Naive thymus-derived CD8-positive, alpha-beta T cell (primary cell): ENCODE measurements around the gene ANAPC13. TPM values are rescaled to one million over a fixed set of nuclear protein-coding genes. Genes with fewer than 3 reads are reported as not detected.
A peak's percentile ranks its signal among the peaks of the same experiment; 100 is the strongest.

ENCODE experiments used
- ATAC-seq, 2 donors: fragments of 150-1000 bp; cut with Tn5 transposase in 1 of 2; sonication (Bioruptor Pico), chemical (Tn5 transposase) in 1 of 2; 1 replicate in 1 of 2; 2 replicates in 1 of 2; pipeline ENCODE4 v1.10.0; 2021; ENCODE audit warnings: mild to moderate bottlenecking in 2 of 2, moderate library complexity in 2 of 2
- POLR2A ChIA-PET: fragments of 350-600 bp; sonication (Branson Sonifier 250); formaldehyde crosslinking; loops from one replicate; lab custom pipeline; 2021; ENCODE audit warnings: antibody characterized with exemption; lab: Charles Lee
- DNase-seq, 10 donors: peaks; one replicate each; pipeline versions ENCODE4 v3.0.0 to v3.0.0-alpha.2; 2020 to 2022
- H3K27ac Mint-ChIP-seq, 10 donors: one replicate each; pipeline ENCODE4 v1.8.0; 2020 to 2022; ENCODE audit warnings: mild to moderate bottlenecking in 10 of 10, mixed read lengths in 10 of 10, moderate library complexity in 4 of 10, inconsistent platforms in 1 of 10
- H3K27me3 Mint-ChIP-seq, 5 donors: one replicate each; pipeline ENCODE4 v1.8.0; 2021 to 2022; ENCODE audit warnings: mixed read lengths in 5 of 5
- H3K36me3 Mint-ChIP-seq, 3 donors: one replicate each; pipeline ENCODE4 v1.8.0; 2020 to 2022; ENCODE audit warnings: mixed read lengths in 3 of 3, mild to moderate bottlenecking in 2 of 3, inconsistent platforms in 1 of 3
- H3K4me1 Mint-ChIP-seq, 4 donors: one replicate each; pipeline ENCODE4 v1.8.0; 2021 to 2022; ENCODE audit warnings: mixed read lengths in 4 of 4
- H3K4me3 Mint-ChIP-seq, 10 donors: one replicate each; pipeline ENCODE4 v1.8.0; 2020 to 2022; ENCODE audit warnings: mild to moderate bottlenecking in 10 of 10, mixed read lengths in 10 of 10, moderate library complexity in 6 of 10, inconsistent platforms in 1 of 10
- H3K9me3 Mint-ChIP-seq, 9 donors: one replicate each; pipeline ENCODE4 v1.8.0; 2020 to 2022; ENCODE audit warnings: mixed read lengths in 9 of 9, mild to moderate bottlenecking in 3 of 9, inconsistent platforms in 1 of 9, moderate library complexity in 1 of 9
- polyA plus RNA-seq, 3 donors: library from polyadenylated mRNA; unstranded; fragments of 300-500 nt; fragmentation: Illumina TruSeq; gene quantifications; one replicate each; pipeline ENCODE4 v1.2.3, GENCODE V29; 2021
- total RNA-seq, 8 experiments: library from RNA in 2 of 8; stranded (reverse) in 2 of 8; gene quantifications; one replicate each; pipeline ENCODE4 v1.2.3 and lab custom pipeline; 2021 to 2026

ANAPC13 gene
- total and polyA plus RNA-seq, 5 experiments from 2014 or later: 36.1 to 96.1 (median 88.9) TPM

DNA sequence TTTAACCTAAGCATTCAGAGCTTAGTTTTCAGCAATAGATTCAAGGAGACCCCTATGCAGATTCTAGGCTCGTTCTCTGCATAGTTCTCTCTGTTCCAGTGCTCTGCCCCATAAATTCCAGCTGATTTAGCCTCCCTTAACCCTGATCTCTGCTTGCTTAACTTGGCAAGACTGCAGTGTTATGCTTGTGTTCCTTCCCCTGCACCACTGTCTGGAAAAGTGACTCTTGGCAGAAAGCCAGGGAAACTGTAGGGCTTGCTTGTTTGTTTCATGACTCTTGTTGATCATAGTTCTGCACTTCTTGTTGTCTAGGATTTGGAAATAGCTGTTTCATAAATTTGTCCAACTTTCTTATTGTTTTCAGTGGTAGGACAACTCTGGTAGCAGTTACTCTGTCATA, 40.1 kb downstream of the ANAPC13 start:
- H3K4me1 Mint-ChIP-seq: no peaks in the 10 kb centered on the region
- ATAC-seq: no peak
- H3K9me3 Mint-ChIP-seq: peaks cover 6 to 25% (median 16%) of the 10 kb centered on the region in 9 donors
- peaks cover 0 to 22% (median 11%) of the 10 kb centered on the region in 3 donors for H3K36me3 Mint-ChIP-seq
- POLR2A ChIA-PET: no interaction called here
- no peak overlapping the region for H3K27ac Mint-ChIP-seq
- DNase-seq: no peak
- H3K27me3 Mint-ChIP-seq: peaks cover 18 to 56% (median 32%) of the 10 kb centered on the region in 5 donors
- no peak overlapping the region for H3K4me3 Mint-ChIP-seq

DNA sequence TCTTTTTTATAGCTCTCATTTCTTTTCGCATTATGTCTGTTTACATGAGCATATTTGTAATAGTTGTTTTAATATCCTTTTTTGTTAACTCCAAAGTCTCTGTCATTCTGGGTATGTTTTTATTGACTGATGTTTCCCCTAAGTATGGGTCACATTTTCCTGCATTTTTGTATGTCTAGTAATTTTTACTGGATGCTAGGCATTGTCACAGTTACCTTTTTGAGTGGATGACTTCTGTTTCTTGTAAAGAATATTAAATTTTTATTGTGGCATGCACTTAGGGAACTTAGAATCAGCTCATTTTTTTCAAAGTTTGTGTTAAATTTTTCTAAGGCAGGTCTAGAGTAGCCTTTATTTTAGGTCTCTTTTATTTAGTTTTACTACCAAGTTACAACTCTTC, 40.7 kb downstream of the ANAPC13 start:
- ATAC-seq (no peak), DNase-seq (no peak)
- peaks cover 6 to 25% (median 16%) of the 10 kb centered on the region in 9 donors for H3K9me3 Mint-ChIP-seq
- H3K27me3 Mint-ChIP-seq: peaks cover 18 to 61% (median 36%) of the 10 kb centered on the region in 5 donors
- H3K27ac Mint-ChIP-seq: no peak overlapping the region
- no peaks in the 10 kb centered on the region for H3K4me1 Mint-ChIP-seq
- no peak overlapping the region for H3K4me3 Mint-ChIP-seq
- POLR2A ChIA-PET: no interaction called here
- peaks cover 0 to 22% (median 11%) of the 10 kb centered on the region in 3 donors for H3K36me3 Mint-ChIP-seq

DNA sequence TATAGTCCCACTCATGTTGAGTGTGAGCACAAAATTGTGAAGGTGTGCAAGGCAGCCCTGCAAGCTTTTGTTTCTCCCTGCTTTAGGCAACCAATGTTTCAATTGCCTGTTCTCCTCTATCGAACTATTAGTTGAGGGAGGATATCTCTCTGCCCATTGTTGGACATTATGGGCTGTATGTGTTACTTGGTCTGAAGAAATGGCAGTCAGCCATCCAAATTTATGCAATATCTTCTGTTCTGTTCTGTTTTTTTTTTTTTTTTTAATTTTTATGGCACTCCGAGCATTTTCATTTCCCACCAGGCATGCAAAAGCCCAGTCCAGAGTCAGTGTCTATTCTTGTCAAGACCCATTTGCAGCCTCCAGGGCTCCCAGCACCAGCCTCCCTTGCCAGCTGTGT, 44.0 kb downstream of the ANAPC13 start:
- H3K4me3 Mint-ChIP-seq: no peak overlapping the region
- POLR2A ChIA-PET: no interaction called here
- H3K9me3 Mint-ChIP-seq: peaks cover 6 to 22% (median 15%) of the 10 kb centered on the region in 9 donors
- H3K4me1 Mint-ChIP-seq: no peaks in the 10 kb centered on the region
- peaks cover 0 to 18% (median 11%) of the 10 kb centered on the region in 3 donors for H3K36me3 Mint-ChIP-seq
- H3K27me3 Mint-ChIP-seq: peaks cover 17 to 56% (median 25%) of the 10 kb centered on the region in 5 donors
- H3K27ac Mint-ChIP-seq: no peak overlapping the region
- no peak for DNase-seq
- ATAC-seq: no peak

DNA sequence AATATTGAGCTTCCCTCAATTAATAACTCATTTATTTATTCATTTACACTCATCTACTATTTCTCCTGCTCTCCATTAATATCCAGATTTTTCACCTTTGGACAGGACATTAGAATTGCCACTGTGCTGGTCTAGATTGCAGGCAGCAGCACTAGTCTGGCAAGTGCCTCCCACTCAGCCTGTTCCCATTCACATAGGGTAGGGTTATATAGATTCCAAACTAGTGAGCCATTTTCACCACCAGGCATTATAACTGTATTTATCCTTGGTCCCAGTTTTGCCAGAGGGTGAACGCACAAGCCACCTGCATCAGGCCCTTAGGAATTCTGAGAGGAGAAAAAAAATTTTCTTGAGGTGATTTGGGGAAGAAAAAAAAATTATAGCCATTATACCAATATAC, 44.5 kb downstream of the ANAPC13 start:
- Mint-ChIP-seq H3K36me3 (peaks cover 0 to 18% (median 11%) of the 10 kb centered on the region in 3 donors), H3K27ac (no peak overlapping the region), H3K4me3 (no peak overlapping the region), H3K9me3 (peaks cover 6 to 20% (median 15%) of the 10 kb centered on the region in 9 donors), H3K4me1 (no peaks in the 10 kb centered on the region), H3K27me3 (peaks cover 17 to 51% (median 23%) of the 10 kb centered on the region in 5 donors)
- ATAC-seq (no peak), DNase-seq (no peak)
- POLR2A ChIA-PET: no interaction called here

DNA sequence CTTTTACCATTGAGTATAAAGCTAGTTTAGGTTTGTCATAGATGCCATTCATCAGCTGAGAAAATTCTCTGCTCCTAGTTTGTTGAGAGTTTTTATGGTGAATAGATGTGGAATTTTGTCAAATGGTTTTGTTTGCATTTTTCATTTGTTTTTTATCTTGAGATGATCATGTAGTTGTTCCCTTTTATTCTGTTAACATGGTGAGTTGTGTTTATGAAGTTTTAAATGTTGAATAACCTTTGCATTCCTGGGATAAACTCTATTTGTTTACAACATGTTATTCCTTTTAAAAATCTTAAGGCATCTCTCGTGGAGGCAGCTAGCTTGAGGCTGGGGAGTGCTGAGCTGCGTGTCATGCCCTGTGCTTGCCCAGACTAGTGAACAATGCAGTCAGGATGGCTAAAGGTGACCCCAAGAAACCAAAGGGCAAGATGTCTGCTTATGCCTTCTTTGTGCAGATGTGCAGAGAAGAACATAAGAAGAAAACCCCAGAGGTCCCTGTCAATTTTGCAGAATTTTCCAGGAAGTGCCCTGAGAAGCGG, 48.5 kb downstream of the ANAPC13 start:
- POLR2A ChIA-PET: no interaction called here
- DNase-seq: no peak
- ATAC-seq: no peak
- Mint-ChIP-seq H3K4me3 (no peak overlapping the region), H3K27me3 (peaks cover 13 to 42% (median 23%) of the 10 kb centered on the region in 5 donors), H3K36me3 (no peaks in the 10 kb centered on the region), H3K9me3 (peaks cover 0 to 2% (median 0%) of the 10 kb centered on the region in 9 donors), H3K4me1 (no peaks in the 10 kb centered on the region), H3K27ac (no peak overlapping the region)

DNA sequence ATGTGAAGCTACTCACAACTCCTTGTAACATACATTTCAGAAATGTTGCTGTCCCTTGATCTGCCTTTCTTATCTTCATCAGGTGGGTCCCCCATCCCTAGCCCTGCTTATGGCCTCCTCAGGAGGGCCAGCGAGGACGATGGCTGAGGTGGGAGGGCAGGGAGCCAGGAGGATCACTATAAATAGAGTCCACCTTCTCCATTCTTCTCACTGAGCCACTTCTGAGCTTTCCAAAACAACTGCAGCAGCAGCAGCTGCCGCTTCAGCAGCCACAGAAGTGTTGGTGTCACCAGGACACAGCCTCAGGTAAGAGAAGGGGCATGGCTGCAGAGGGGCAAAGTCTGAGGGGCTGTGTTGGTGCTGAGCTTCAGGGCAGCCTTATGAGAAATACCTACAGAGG, 53.5 kb downstream of the ANAPC13 start:
- peaks cover 0 to 2% (median 0%) of the 10 kb centered on the region in 9 donors for H3K9me3 Mint-ChIP-seq
- H3K27me3 Mint-ChIP-seq: peaks cover 9 to 37% (median 15%) of the 10 kb centered on the region in 5 donors
- peak overlapping the region in 1 of 10 donors; percentile 9 for H3K27ac Mint-ChIP-seq
- H3K4me3 Mint-ChIP-seq: no peak overlapping the region
- DNase-seq (no peak), ATAC-seq (no peak)
- no peaks in the 10 kb centered on the region for H3K4me1 Mint-ChIP-seq
- H3K36me3 Mint-ChIP-seq: no peaks in the 10 kb centered on the region
- POLR2A ChIA-PET: no interaction called here

DNA sequence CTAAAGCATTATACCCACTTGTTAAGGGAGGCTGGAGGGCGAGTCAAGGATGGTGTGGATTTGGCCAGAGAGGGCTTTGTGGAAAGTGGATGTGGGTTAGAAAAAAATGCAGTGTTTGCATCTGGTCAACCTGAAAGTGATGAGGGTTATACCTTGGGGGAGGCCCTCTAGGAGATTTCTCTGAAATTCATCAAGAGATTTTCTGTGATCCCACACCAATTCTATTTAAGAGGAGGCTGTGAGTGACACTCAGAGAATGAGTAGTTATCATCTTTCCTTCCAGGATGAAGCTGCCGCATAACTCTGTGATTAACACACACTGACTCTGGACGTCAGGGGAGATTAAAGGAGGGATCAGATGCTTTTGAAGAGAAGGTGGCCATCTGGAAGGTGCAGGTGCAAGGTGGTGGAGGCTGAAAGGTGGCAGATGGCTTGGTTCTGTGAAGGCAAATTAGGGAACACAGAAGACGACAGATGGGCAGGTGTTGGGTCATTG, 54.8 kb downstream of the ANAPC13 start:
- no peak overlapping the region for H3K4me3 Mint-ChIP-seq
- ATAC-seq (no peak), DNase-seq (no peak)
- no peak overlapping the region for H3K27ac Mint-ChIP-seq
- peaks cover 7 to 33% (median 9%) of the 10 kb centered on the region in 5 donors for H3K27me3 Mint-ChIP-seq
- POLR2A ChIA-PET: no interaction called here
- H3K36me3 Mint-ChIP-seq: no peaks in the 10 kb centered on the region
- peaks cover 0 to 2% (median 0%) of the 10 kb centered on the region in 9 donors for H3K9me3 Mint-ChIP-seq
- H3K4me1 Mint-ChIP-seq: no peaks in the 10 kb centered on the region

DNA sequence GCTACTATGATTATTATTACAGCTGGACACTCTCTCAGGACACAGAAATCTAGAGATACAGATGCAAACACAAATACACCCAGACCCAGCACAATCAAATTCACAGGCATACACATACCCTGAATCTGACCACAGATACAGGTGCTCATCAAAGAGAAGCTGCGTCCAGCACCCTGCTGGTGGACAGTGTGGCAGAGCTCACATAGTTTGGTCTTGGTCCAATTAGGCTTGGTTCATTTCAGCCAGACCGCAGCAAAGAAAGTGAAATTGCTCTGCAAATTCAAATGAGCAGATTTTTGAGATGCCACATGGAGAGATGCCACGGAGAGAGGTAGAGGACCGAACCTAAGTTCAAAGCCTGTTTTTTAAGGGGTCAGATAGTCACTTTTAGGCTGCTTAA, 55.6 kb downstream of the ANAPC13 start:
- Mint-ChIP-seq H3K27me3 (peaks cover 7 to 33% (median 9%) of the 10 kb centered on the region in 5 donors), H3K4me1 (no peaks in the 10 kb centered on the region), H3K9me3 (peaks cover 0 to under 1% (median 0%) of the 10 kb centered on the region in 9 donors), H3K36me3 (no peaks in the 10 kb centered on the region), H3K4me3 (no peak overlapping the region), H3K27ac (no peak overlapping the region)
- ATAC-seq (no peak), DNase-seq (no peak)
- POLR2A ChIA-PET: no interaction called here

DNA sequence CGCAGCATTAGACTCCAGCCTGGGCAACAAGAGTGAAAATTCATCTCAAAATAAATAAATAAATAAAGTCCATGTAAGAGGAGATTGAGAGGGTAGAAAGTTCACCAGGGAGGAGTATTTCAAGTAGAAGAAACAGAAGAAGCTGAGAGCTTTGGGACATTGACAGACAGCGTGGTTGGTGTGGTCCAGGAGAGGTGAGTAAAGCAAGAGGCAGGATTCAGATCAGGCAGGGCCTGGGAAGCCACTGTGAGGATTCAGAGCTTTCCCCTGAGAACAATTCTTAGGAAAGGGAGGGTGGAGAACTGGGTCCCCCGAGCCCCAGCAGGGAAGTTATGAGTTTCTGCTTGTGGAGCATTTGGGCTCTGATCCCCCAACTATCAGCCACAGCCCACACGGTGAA, 57.4 kb downstream of the ANAPC13 start:
- Mint-ChIP-seq H3K27ac (no peak overlapping the region), H3K4me3 (no peak overlapping the region), H3K36me3 (no peaks in the 10 kb centered on the region), H3K27me3 (peaks cover 4 to 33% (median 9%) of the 10 kb centered on the region in 5 donors), H3K9me3 (no peaks in the 10 kb centered on the region), H3K4me1 (no peaks in the 10 kb centered on the region)
- POLR2A ChIA-PET: no interaction called here
- DNase-seq (no peak), ATAC-seq (no peak)

Other genes with a start within 250 kb of the ANAPC13 start
- 10 to 100 TPM; 57.2 to 59.2 TPM for gene RYK, start 235.1 kb downstream of the ANAPC13 start, total RNA-seq
- 10 to 100 TPM in 1 of 3 donors, 1 to 10 TPM in 2; 6.3 to 15.6 (median 9.6) TPM for gene RYK, start 235.1 kb downstream of the ANAPC13 start, polyA plus RNA-seq
- gene AMOTL2, start 111.5 kb downstream of the ANAPC13 start, total RNA-seq: not detected
- not detected for gene AMOTL2, start 111.5 kb downstream of the ANAPC13 start, polyA plus RNA-seq
- 10 to 100 TPM; 33.0 to 40.1 TPM for gene CEP63, start 72 bp upstream of the ANAPC13 start, total RNA-seq
- 10 to 100 TPM; 16.2 to 32.2 (median 26.0) TPM for gene CEP63, start 72 bp upstream of the ANAPC13 start, polyA plus RNA-seq
- gene KY, start 165.0 kb upstream of the ANAPC13 start, total RNA-seq: not detected
- gene KY, start 165.0 kb upstream of the ANAPC13 start, polyA plus RNA-seq: not detected